ENCODE data around the gene RASEF. TPM values are rescaled to one million over a fixed set of nuclear protein-coding genes. Genes with fewer than 3 reads are reported as not detected.
"Not testable (repeated sequence)": the region's sequence is repeated elsewhere in the genome, so short reads cannot be mapped to it uniquely, and the experiment has no call there.

Gene RASEF
- total RNA-seq, 2 experiments from 2014 or later: not detected

DNA sequence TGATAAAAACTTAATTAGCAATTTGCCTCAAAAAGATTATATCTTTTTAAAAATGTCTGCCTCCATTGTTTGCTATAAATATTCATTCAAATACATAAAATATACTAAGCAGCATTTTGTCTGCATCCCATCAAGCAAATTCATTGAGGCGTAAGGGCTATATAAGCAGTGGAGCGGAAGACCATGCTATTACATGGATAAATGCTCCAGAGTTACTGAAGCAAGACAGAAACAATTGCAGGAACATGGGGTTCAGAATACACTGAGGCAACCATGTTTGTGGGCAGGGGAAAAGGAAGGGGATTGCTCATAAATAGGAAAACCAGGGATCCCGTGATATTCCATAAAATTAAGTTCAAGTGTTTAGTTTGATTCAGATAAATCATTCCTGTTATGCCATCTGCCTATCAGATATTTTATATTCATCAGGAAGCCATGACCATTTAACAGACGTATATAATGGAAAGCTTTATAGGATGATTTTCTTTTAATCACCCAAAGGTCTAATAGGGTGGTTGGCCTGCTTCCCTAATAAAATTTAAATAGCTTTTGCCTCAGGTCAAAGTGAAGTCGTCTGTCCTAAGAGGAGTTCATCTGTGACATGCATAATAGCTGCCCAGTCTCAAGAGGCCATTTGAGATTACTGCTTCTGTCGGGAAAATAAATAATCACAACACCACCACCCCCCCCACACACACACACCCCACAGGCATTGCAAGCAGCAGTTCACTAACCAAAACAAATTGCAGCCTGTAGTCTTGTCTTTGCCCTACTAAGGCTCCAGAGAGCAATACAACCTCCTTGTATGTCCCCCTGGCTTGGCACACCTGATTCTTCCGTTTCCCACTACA is 105.2 kb downstream of the RASEF start:
- DNase-seq (no peak), ATAC-seq (no peak)
- no peak overlapping the region for H3K27ac Mint-ChIP-seq
- CTCF ChIA-PET: no interaction called here
- no peaks in the 10 kb centered on the region for H3K36me3 Mint-ChIP-seq
- H3K4me3 Mint-ChIP-seq: no peak overlapping the region
- H3K4me1 Mint-ChIP-seq: no peaks in the 10 kb centered on the region
- H3K27me3 Mint-ChIP-seq: no peaks in the 10 kb centered on the region
- no peaks in the 10 kb centered on the region for H3K9me3 Mint-ChIP-seq (ENCODE audit: low read depth)

DNA sequence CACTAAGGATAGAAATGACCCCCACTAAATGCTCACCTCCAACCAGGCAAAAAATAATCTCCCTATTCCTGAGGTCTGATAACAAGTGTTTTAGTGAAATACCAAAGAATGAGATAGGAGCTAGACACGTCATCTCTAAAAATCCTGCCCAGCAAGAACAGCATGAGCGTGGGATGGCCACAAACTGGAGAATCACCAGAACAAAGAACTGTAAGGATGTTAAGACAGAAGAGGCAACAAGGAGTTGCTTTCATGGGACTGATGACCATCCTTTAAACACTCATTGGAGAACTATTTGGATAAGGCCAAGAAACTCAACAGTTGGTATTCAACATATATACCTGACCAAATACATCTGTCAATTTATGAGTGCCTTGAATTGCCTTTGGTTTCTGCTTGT is 113.7 kb downstream of the RASEF start:
- Mint-ChIP-seq H3K27ac (no peak overlapping the region), H3K4me1 (no peaks in the 10 kb centered on the region), H3K36me3 (no peaks in the 10 kb centered on the region), H3K9me3 (ENCODE audit: low read depth) (peaks cover 3% of the 10 kb centered on the region), H3K27me3 (no peaks in the 10 kb centered on the region), H3K4me3 (no peak overlapping the region)
- no peak for ATAC-seq
- CTCF ChIA-PET: no interaction called here
- no peak for DNase-seq

DNA sequence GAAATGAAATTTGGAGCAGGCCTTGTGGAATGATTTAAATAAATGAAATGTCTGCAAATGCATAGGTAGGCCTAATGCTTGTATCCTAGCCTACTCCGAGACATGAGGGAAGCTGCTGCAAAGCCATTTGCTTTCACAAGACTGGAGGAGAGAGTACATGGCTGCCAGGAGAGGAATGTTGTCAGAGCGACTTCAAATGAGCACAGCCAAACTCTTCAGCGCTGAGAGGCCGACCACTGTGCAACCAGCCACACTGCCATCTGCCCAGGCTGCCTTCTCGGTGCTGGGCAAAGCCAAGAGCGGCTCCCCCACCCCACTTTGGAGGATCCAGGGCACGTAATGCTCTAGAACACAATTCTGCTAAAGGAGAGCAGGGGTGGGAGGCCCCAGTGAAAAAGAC is 122.6 kb downstream of the RASEF start:
- Mint-ChIP-seq H3K27me3 (no peaks in the 10 kb centered on the region), H3K27ac (no peak overlapping the region), H3K4me3 (no peak overlapping the region), H3K9me3 (ENCODE audit: low read depth) (no peaks in the 10 kb centered on the region), H3K36me3 (no peaks in the 10 kb centered on the region), H3K4me1 (no peaks in the 10 kb centered on the region)
- CTCF ChIA-PET: no interaction called here
- DNase-seq: no peak
- no peak for ATAC-seq

DNA sequence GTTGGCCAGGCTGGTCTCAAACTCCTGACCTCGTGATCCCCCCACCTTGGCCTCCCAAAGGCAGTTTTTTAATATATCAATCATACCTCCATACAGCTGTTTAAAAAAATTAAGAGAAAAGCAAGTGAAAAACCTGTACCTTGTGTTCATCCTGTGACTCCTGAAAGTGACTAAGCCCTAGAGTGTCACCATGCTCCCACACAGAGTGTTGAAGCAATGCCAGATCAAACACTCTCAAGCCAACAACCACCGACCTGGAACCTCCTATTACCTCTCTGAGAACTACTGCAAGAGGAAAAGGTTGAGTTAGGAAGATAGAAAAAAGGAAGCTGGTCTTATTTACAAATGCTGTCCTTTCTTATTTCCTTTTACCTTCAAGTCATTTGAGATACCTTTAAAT is 123.5 kb downstream of the RASEF start:
- DNase-seq (no peak), ATAC-seq (no peak)
- H3K4me1 Mint-ChIP-seq: no peaks in the 10 kb centered on the region
- H3K27ac Mint-ChIP-seq: no peak overlapping the region
- CTCF ChIA-PET: no interaction called here
- H3K27me3 Mint-ChIP-seq: no peaks in the 10 kb centered on the region
- no peaks in the 10 kb centered on the region for H3K9me3 Mint-ChIP-seq (ENCODE audit: low read depth)
- H3K4me3 Mint-ChIP-seq: no peak overlapping the region
- H3K36me3 Mint-ChIP-seq: no peaks in the 10 kb centered on the region

DNA sequence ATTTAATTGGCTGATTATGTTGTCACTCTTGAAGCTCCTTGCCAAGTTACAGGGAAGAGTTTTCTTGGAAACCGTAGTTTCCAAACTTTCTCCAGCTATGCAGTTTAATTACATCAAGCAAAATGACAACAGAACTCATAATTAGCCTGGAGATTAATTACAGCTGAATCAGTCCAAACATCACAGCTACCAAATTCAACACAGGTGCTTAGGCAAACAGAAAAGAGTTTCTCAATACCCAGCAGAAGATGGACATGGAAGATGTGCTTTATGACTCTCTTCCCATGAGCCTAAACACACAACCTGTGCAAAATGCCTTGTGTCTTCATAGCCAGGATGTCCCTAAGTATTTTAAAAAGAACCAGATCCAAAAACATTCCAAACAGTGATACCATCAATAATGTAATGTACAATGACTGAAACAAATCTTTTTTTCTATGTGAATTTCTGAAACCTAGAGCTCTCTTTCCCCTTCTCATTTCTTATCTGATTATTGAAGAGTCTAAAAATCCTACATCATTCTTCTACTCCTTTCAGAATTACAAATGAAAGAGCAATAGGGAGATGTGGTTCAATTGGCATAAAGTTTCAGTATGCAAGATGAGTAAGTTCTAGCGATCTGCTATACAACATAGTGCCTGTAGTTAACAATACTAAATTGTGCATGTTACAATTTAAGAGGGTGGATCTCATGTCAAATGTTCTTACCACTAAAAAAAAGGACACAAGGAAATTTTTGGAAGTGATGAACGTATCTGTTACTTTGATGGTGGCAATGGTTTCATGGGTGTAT is 124.3 kb downstream of the RASEF start:
- CTCF ChIA-PET: interaction anchor here (0.6 kb wide), 1 partner anchor 1712 kb away, joined by 3 read pairs; no protein-coding TSS in a partner anchor
- Mint-ChIP-seq H3K27ac (no peak overlapping the region), H3K36me3 (no peaks in the 10 kb centered on the region), H3K4me1 (no peaks in the 10 kb centered on the region), H3K9me3 (ENCODE audit: low read depth) (no peaks in the 10 kb centered on the region), H3K4me3 (no peak overlapping the region), H3K27me3 (no peaks in the 10 kb centered on the region)
- DNase-seq (no peak), ATAC-seq (no peak)

DNA sequence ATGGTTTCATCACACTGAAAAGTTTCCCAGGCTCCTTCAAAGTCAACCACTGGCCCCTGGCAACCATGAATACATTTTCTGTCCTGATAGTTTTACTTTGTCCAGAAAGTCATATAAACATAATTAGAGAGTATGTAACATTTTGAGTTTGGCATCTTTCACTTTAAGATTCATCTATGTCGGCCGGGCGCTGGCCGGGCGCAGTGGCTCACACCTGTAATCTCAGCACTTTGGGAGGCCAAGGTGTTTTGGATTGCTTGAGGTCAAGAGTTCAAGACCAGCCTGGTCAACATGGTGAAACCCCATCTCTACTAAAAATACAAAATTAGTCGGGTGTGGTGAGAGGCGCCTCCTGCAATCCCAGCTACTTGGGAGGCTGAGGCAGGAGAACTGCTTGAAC is 126.4 kb downstream of the RASEF start:
- H3K4me3 Mint-ChIP-seq; H3K27me3 Mint-ChIP-seq; CTCF ChIA-PET; H3K36me3 Mint-ChIP-seq; H3K4me1 Mint-ChIP-seq; H3K9me3 Mint-ChIP-seq (ENCODE audit: low read depth); H3K27ac Mint-ChIP-seq; DNase-seq; ATAC-seq: not testable (repeated sequence)

DNA sequence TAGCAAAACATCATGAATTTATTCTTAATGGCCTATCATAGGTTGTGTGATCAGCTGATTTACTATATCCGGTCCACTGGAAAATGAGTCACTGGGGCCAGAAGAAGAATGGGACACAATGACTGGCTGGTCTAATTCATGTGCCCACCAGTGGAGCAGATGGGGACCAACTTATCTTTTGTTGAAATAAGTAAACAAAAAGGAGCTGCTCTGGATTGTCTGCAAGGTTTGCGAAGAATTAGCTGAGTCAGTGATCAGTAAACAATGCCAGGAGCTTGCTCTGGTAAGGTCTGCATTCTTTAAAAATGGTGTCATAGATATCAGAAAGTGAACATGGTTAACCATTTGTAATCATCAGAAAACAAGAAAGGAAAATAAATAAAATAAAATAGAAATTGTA is 128.0 kb downstream of the RASEF start:
- H3K36me3 Mint-ChIP-seq: no peaks in the 10 kb centered on the region
- H3K27ac Mint-ChIP-seq: no peak overlapping the region
- no peaks in the 10 kb centered on the region for H3K27me3 Mint-ChIP-seq
- no peak for DNase-seq
- no peak overlapping the region for H3K4me3 Mint-ChIP-seq
- ATAC-seq: no peak
- H3K4me1 Mint-ChIP-seq: no peaks in the 10 kb centered on the region
- no peaks in the 10 kb centered on the region for H3K9me3 Mint-ChIP-seq (ENCODE audit: low read depth)
- CTCF ChIA-PET: no interaction called here

DNA sequence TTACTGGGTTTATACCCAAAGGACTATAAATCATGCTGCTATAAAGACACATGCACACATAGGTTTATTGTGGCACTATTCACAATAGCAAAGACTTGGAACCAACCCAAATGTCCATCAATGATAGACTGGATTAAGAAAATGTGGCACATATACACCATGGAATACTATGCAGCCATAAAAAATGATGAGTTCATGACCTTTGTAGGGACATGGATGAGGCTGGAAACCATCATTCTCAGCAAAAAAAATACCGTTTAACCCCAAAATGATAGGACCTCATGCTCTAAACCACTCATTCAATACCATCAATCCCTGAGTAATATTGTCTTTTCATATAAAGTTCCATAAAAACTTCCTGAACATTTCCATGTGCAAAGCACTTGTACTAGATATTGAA is 128.9 kb downstream of the RASEF start:
- H3K9me3 Mint-ChIP-seq (ENCODE audit: low read depth); DNase-seq; H3K4me3 Mint-ChIP-seq; H3K27me3 Mint-ChIP-seq; H3K4me1 Mint-ChIP-seq; H3K27ac Mint-ChIP-seq; CTCF ChIA-PET; ATAC-seq; H3K36me3 Mint-ChIP-seq: not testable (repeated sequence)

DNA sequence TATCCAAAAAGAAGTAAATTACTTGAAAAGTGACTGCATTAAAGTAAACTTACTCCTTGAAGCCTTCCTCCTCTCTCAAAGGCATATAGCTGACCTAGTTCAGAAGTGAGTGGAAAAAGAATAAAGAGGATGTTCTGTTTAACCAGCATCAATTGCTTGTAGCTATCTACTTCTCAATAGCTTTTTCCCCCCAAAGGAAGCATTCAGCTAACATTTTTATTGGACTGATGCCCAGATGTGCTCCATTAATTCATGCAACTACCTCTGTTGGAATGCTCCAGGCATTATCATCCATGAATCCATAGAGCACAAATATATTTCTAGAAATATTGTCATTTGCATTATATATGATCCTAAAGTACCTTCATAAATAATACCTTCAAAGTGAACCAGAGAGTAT is 132.8 kb downstream of the RASEF start:
- Mint-ChIP-seq H3K36me3 (no peaks in the 10 kb centered on the region), H3K9me3 (ENCODE audit: low read depth) (no peaks in the 10 kb centered on the region), H3K4me3 (no peak overlapping the region), H3K4me1 (no peaks in the 10 kb centered on the region), H3K27me3 (no peaks in the 10 kb centered on the region), H3K27ac (no peak overlapping the region)
- DNase-seq (no peak), ATAC-seq (no peak)
- CTCF ChIA-PET: no interaction called here
